Left hindlimb (tissue), 1 donor: Measurements from ENCODE around the gene TPSG1.
"Not testable (repeated sequence)": the region's sequence is repeated elsewhere in the genome, so short reads cannot be mapped to it uniquely, and the experiment has no call there.

ENCODE experiments used
- DNase-seq: peaks from one replicate; pipeline ENCODE4 v3.0.0-alpha.2; 2018

Gene TPSG1

GRCh38 chr16:1193143-1193824, 31.8 kb downstream of the TPSG1 start:
- no peak for DNase-seq

GRCh38 chr16:1192384-1193073, 32.5 kb downstream of the TPSG1 start:
- no peak for DNase-seq

GRCh38 chr16:1190789-1191188, 34.3 kb downstream of the TPSG1 start:
- not testable (repeated sequence) for DNase-seq

- DNase-seq, result no peak
These were observed 35.6 kb downstream of the TPSG1 start for GRCh38 chr16:1189455-1189854.

- peak; percentile 59 for DNase-seq
These were observed 36.5 kb downstream of the TPSG1 start for GRCh38 chr16:1188432-1189189.

GRCh38 chr16:1185460-1186207, 39.4 kb downstream of the TPSG1 start:
- not testable (repeated sequence) for DNase-seq

GRCh38 chr16:1184980-1185379, 40.1 kb downstream of the TPSG1 start:
- no peak for DNase-seq

- DNase-seq, result no peak
These were observed 40.8 kb downstream of the TPSG1 start for GRCh38 chr16:1184156-1184868.

- DNase-seq, result peak; percentile 60
These were observed 41.8 kb downstream of the TPSG1 start for GRCh38 chr16:1182950-1183907.

- peak; percentile 48 for DNase-seq
These were observed 42.8 kb downstream of the TPSG1 start for GRCh38 chr16:1182316-1182671.

GRCh38 chr16:1181404-1182315, 43.4 kb downstream of the TPSG1 start:
- no peak for DNase-seq

- peak; percentile 72 for DNase-seq
These were observed 44.3 kb downstream of the TPSG1 start for GRCh38 chr16:1180549-1181403.

GRCh38 chr16:1178295-1178910, 46.7 kb downstream of the TPSG1 start:
- no peak for DNase-seq

GRCh38 chr16:1177750-1178149, 47.3 kb downstream of the TPSG1 start:
- no peak for DNase-seq

- no peak for DNase-seq
These were observed 48.0 kb downstream of the TPSG1 start for GRCh38 chr16:1177053-1177452.

- no peak for DNase-seq
These were observed 48.7 kb downstream of the TPSG1 start for GRCh38 chr16:1176280-1176897.

GRCh38 chr16:1175566-1176279, 49.3 kb downstream of the TPSG1 start:
- no peak for DNase-seq
